Limb (tissue), 2 donors: ENCODE data around the gene MMRN1.
A peak's percentile ranks its signal among the peaks of the same experiment; 100 is the strongest.

Experiments
- DNase-seq, 2 donors: peaks; one replicate each; pipeline ENCODE4 v3.0.0-alpha.2; 2016; ENCODE audit errors: extremely low spot score in 2 of 2

MMRN1 gene

DNA sequence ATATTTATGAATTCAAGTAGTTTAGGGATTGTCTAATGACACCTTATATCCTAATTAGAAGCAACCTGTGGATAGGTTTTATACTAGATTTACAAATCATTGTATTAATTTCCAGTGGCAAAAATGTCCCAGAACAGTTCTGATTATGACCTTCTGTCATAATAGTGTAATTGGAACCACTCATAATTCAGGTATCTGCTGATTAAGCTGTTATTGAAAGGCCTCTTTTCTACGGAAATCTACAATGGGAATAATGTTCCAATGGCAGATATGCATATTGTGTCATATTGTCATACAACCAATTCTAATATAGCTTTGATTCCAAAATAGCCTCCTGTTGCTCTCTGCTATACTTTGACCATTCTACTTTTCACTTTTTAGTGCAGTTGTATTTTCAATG, 19.0 kb downstream of the MMRN1 start:
- no peak for DNase-seq

GRCh38 chr4:89914609-89915550, 20.2 kb downstream of the MMRN1 start:
- no peak for DNase-seq

GRCh38 chr4:89915937-89916336, 21.3 kb downstream of the MMRN1 start:
- no peak for DNase-seq

GRCh38 chr4:89922848-89923416, 28.3 kb downstream of the MMRN1 start:
- DNase-seq, result no peak

GRCh38 chr4:89928838-89929237, 34.2 kb downstream of the MMRN1 start:
- DNase-seq, result no peak

GRCh38 chr4:89929425-89930159, 34.9 kb downstream of the MMRN1 start:
- DNase-seq, result no peak

DNA sequence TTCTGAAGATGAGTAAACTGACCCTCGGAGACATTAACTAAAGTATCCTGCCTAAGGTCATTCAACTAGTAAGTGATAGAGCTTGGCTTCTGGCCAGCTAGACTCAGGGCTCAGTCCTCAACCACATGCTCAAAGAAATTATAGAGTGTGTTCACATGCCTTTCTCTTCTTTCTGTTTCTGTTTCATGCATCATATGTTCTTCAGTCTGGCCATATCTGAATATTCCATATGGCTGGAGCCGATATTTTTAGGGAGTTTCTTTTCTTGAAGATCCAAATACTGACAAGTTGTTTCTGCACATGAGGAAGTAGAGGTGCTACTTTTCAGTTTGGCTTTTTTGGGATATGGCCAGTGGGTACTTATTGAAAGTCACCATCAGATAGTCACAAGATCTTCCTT, 44.9 kb downstream of the MMRN1 start:
- DNase-seq, result peak in 1 of 2 donors; percentile 12

- DNase-seq, result peak; percentile 40 to 41
These were observed 45.3 kb downstream of the MMRN1 start for GRCh38 chr4:89939994-89940393.

- DNase-seq, result no peak
These were observed 48.2 kb downstream of the MMRN1 start for GRCh38 chr4:89942811-89943210.

DNA sequence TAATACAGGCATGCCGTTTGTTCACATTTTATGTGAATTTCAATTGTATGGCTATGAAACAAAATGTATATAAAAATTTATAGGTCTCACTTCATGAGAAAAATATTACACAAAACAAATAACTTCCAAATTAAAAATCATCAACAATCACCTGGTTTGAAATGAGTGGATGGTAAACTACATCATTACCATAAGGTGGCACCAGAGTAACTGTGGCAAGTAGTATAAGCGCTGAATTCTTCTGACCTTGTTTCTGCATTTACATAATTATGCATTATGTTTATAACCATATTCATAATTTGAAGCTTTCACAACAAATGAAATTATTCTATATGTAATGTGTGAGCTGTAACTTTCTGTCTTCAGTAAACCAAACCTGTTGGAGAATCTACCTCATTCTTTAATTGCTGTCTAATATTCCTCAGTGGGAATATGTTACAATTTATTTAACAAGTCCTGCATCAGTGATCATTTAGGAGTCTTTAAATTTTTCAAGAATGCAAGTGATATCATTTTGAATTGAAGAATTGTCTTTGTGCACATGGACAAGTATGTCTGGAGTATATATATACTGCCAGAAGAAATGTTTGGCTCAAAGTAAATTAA, 55.2 kb downstream of the MMRN1 start:
- no peak for DNase-seq

DNA sequence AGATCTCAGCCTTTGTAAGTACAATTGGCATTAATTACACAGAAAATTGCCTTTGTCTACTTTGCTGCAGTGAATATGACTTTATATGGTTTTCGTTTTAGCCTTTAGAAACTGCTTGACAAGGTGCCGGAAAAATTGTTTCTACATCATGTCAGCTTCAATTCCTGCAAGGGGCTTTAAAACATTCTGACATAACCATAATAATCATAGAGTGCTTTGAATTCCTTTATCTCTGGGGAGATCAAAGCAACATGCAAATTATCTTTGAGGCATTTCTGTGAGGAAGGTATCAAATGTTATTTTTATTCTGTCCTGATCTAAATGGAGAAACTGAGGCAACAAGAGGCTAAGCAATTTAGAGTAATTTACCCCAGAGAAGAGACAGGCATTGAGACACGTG, 57.8 kb downstream of the MMRN1 start:
- no peak for DNase-seq

DNA sequence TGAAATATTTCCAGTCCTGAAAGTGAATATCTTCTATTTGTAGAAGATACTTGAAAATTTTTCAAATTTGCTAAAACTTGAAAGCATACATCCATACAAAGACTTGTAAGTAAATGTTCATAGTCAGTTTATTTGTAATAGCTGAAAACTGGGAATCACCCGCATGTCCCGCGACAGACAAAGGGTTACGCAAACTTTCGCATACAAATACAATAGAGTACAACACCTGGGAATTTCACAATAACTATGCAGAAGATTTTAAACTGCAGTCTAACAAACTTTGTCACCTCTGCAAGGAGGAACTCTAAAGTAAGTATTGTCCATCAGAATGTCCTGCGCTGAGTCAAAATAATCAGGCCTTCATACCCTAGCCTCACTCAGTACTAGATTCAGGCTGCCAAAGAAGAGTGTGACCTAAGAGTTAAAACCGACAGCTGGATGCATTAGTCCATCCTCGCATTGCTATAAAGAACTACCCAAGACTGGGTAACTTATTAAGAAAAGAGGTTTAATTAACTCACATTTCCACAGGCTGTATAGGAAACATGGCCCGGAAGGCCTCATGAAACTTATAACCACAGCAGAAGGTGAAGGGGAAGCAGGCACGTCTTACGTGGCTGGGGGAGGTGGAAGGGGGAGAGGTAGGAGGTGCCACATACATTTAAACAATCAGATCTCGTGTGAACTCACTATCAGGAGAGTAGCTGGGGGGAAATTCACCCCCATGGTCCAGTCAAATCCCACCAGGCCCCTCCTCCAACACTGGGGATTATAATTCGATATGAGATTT, 60.4 kb downstream of the MMRN1 start:
- no peak for DNase-seq

DNA sequence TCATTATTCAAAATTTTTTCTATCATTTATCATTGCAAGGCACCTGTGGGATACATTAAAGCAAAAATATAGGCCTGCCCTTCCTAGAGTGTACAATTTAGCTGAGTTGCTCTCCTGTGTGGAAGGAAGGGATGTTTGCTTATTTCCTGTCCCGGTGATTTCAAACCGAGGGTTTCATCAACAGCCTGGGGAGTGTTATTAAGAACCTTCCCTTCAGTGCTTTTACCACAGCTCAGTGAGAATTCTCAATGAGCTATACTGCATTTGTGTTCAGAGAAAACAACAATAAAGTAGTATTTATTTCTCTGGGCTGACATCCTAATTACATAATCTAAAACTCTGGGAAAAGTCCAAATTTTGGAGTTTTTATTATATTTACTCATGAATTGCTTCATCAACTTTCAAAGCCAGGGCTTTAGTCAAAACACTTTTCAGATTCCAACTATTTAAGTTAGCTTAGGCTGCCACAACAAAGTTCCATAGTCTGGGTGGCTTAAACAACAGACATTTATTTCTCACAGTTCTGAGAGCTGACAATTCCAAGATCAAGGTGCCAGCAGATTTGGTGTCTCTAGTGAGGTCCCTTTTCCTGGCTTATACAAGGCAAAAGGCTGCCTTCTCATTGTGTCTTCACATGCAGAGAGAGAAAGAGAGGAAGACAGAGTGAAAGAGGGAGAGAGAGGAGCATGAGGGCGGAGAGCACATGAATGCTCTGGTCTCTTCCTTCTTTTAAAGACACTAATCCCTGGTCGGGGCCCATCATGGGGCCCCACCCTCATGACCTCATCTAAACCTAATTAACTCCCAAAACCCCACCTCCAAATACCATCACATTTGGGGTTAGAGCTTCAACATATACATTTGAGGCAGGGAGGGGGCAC, 62.6 kb downstream of the MMRN1 start:
- no peak for DNase-seq

- DNase-seq, result no peak
These were observed 87.2 kb downstream of the MMRN1 start for GRCh38 chr4:89981789-89982334.

GRCh38 chr4:89988268-89988667, 93.6 kb downstream of the MMRN1 start:
- DNase-seq, result no peak

GRCh38 chr4:89992744-89993143, 98.1 kb downstream of the MMRN1 start:
- DNase-seq, result no peak

DNA sequence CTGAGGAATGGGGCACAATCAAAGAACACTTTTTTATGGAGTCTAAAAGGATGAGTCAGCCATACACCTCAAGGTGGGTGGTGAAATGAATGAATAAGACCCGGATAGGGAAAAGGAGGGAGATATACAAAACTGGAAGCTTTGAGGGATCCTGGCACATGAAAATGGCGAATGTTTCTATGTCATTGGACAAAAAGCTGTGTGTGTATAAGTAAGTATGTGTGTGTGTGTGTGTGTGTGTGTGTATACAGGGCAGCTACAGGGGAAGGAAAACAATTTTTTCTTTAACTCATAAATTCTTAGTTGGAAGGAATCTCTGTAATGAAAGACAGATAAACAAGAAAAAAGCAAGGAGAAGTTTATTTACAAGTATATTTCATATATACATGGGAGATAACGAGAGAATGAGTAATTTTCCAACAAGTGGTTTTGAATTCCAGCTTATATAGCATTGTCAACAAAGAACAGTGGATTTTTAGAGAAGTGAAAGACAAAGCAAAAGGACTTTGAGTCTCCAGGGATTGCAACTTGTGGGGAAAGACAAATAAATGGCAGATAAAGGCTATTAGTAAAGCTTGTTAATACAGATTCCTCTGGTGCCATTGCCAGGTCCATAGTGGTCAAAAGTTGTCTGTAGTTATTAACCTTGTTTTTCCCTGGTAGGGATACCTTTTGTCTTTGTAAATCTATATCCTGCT, 99.7 kb downstream of the MMRN1 start:
- DNase-seq, result no peak

DNA sequence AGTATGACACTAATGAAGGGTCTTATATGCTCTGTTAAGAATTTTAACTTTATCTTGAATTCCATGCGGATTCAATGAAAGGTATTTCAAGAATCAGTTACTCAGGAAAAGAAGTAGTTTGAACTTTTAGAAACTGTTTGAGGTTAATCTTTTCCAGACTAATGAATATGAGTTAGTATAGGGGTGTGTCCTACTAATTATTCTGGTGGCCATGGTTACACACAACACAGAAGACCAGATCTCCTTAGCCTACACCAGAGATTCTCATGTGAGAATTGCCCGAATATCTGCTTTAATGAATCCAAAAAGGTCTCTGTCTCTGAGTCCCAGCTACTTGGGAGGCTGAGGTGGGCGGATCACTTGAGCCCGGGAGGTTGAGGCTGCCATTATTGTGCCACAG, 100.4 kb downstream of the MMRN1 start:
- no peak for DNase-seq

- DNase-seq, result no peak
These were observed 101.2 kb downstream of the MMRN1 start for GRCh38 chr4:89995814-89996213.
